Hippocampal formation (tissue), 2 donors: ENCODE measurements around the gene PRDX1.

Experiments
- DNase-seq, 2 donors: peaks; one replicate each; lab custom pipeline; 2025; lab: John Stamatoyannopoulos, UW

Gene PRDX1

DNA sequence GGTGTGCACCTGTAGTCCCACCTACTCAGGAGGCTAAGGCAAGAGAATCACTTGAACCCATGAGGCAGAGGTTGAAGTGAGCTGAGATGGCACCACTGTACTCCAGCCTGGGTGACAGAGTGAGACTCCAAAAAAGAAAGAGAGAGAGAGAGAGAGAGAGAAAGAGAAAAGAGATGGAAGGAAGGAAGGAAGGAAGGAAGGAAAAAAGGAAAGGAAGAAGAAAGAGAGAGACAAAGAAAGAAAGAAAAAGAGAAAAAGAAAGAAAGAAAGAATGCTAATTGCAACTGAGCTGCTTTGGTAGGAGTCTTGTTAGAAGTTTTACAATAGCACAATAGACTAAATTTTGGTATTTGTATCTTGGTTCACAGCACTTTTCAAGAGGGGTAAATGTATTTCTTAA, 56.4 kb downstream of the PRDX1 start:
- DNase-seq = no peak
